PC-3 (cell line): Measurements from ENCODE around the gene SEMA4B.

ENCODE experiments used
- EZH2phosphoT487 ChIP-seq: fragments of 300-600 bp; sonication (generic); IDR thresholded peaks from 2 replicates; pipeline ENCODE4 v1.6.1; 2018; ENCODE audit warnings: mild to moderate bottlenecking, antibody characterized with exemption, low read length, borderline replicate concordance
- TF ChIP-seq, protein P1 (sequence below): fragments of 300-600 bp; sonication (generic); conservative IDR thresholded peaks from 2 replicates; pipeline ENCODE4 v1.5.1; 2017; ENCODE audit warnings: antibody characterized with exemption, low read depth, mild to moderate bottlenecking, low read length

DNA sequence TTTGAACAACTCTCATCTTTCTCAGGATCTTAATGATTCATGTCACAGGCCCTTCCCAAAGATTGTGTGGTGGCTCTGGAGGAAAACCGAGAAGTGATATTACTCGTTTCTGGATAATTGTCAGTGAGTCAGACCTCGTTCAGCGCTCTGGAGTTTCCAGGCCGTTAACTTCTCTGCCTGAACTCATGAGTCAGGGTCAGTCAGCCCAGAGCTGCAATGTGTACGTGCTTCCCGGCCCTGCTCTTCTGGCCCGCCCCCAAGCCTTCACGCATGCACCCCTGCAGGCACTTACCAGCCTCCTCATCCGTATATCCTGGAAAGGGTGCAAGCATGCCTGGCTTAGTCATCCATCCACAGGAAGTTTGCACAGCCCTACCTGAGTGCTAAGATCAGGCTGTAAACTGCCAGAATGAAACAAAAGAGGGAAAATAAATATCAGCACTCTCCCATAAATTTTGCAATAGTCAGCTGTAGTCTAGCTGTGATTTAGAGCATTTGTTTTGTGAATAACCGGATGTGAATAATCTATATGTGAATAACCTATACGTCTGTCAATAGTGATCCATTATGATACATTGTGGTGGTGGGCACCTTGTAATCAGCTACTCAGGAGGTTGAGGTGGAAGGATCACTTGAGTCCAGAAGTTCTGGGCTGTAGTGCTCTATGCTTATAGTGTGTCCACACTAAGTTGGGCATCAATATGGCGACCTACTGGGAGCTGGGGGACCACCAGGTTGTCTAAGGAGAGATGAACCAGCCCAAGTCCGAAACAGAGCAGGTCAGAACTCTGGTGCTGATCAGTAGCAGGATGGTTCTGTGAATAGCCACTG, 35.3 kb upstream of the SEMA4B start:
- TF ChIP-seq, protein P1, sequence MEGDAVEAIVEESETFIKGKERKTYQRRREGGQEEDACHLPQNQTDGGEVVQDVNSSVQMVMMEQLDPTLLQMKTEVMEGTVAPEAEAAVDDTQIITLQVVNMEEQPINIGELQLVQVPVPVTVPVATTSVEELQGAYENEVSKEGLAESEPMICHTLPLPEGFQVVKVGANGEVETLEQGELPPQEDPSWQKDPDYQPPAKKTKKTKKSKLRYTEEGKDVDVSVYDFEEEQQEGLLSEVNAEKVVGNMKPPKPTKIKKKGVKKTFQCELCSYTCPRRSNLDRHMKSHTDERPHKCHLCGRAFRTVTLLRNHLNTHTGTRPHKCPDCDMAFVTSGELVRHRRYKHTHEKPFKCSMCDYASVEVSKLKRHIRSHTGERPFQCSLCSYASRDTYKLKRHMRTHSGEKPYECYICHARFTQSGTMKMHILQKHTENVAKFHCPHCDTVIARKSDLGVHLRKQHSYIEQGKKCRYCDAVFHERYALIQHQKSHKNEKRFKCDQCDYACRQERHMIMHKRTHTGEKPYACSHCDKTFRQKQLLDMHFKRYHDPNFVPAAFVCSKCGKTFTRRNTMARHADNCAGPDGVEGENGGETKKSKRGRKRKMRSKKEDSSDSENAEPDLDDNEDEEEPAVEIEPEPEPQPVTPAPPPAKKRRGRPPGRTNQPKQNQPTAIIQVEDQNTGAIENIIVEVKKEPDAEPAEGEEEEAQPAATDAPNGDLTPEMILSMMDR, result no peak
- TF ChIP-seq EZH2phosphoT487, result 0 out of 2 replicates have a peak, but pooled peaks have one; percentile 37
